ENCODE results near the gene FAM124A.

Gene FAM124A

GRCh38 chr13:51317262-51317661 is 95.1 kb downstream of the FAM124A start:
- DNase-seq = no peak

GRCh38 chr13:51318015-51318414 is 95.8 kb downstream of the FAM124A start:
- DNase-seq = no peak

- DNase-seq = no peak
Measured at GRCh38 chr13:51318876-51319275, 96.7 kb downstream of the FAM124A start.

GRCh38 chr13:51321836-51322235 is 99.6 kb downstream of the FAM124A start:
- no peak for DNase-seq

GRCh38 chr13:51322826-51323225 is 100.6 kb downstream of the FAM124A start:
- DNase-seq = no peak

GRCh38 chr13:51323824-51324511 is 101.8 kb downstream of the FAM124A start:
- DNase-seq = no peak

GRCh38 chr13:51324714-51325420 is 102.7 kb downstream of the FAM124A start:
- no peak for DNase-seq

GRCh38 chr13:51325837-51326236 is 103.6 kb downstream of the FAM124A start:
- no peak for DNase-seq

GRCh38 chr13:51326777-51327176 is 104.6 kb downstream of the FAM124A start:
- DNase-seq = no peak

GRCh38 chr13:51327961-51328360 is 105.8 kb downstream of the FAM124A start:
- no peak for DNase-seq

- peak; percentile 76 for DNase-seq
Measured at GRCh38 chr13:51328488-51328887, 106.3 kb downstream of the FAM124A start.

GRCh38 chr13:51329606-51330005 is 107.4 kb downstream of the FAM124A start:
- no peak for DNase-seq

- no peak for DNase-seq
Measured at GRCh38 chr13:51330791-51331190, 108.6 kb downstream of the FAM124A start.

GRCh38 chr13:51331354-51331861 is 109.2 kb downstream of the FAM124A start:
- no peak for DNase-seq

- DNase-seq = no peak
Measured at GRCh38 chr13:51332566-51333361, 110.6 kb downstream of the FAM124A start.

GRCh38 chr13:51333421-51333820 is 111.2 kb downstream of the FAM124A start:
- DNase-seq = no peak

- no peak for DNase-seq
Measured at GRCh38 chr13:51333826-51334225, 111.6 kb downstream of the FAM124A start.
